ENCODE results near the gene BANP.
"Not testable (repeated sequence)": the region's sequence is repeated elsewhere in the genome, so short reads cannot be mapped to it uniquely, and the experiment has no call there.

BANP gene

GRCh38 chr16:87966685-87967185 lies 15.5 kb downstream of the BANP start:
- no peak for DNase-seq

DNA sequence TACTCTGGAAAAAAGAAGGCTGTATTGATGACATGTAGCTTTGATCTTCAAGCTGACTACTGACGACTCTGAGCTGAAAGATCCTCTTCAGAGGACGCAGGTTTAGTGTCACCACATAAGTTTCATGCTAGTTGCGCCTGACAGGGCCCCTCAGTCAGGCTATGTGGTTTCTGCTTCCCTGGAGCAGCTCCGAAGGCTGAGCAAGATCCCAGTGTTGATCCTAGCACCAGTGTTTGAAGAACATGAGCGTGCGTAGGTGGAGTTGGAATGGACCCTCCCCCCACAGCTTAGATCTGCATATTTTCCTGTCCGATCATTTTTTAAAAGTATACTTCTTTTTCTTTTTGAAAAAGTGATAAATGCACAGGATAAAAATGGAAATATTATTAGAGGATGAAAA lies 17.3 kb downstream of the BANP start:
- DNase-seq: no peak

DNA sequence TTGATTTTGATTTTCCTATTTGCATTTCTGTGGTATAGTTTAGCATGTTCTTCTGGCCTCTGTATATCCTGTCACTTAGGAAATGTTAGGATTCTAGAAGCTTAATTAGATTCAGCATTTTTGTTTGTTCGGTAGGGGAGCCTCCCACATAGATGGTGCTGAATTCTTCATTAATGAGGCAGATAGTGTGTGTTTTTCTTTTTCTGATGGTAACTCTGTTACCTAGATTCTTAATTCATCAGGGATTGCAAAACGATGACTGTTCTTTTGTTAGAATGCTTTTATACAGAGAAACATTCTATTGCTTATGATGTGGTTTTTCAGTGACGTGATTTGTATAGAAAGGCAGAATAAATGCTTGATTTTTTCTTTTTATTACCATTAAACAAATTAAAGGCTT lies 19.0 kb downstream of the BANP start:
- DNase-seq: no peak

GRCh38 chr16:87971933-87972332 lies 20.7 kb downstream of the BANP start:
- DNase-seq: no peak

DNA sequence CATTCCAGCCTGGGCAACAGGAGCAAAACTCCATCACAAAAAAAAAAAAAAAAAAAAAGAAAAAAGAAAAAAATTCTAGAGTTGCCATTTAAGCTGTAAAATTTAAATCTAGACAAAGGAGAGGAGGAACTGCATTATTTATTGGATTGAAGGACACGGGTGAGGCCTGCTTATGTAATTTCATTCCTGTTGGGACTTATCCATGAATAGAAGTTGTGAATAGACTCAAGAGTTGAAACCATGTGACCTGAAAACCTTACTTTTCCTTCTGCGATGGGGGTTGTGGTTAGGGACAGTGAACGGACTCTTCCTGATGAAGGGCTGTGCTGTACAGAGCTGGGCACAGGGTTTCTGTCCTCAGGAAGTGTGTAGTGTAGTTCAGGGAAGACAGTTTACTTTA lies 22.5 kb downstream of the BANP start:
- no peak for DNase-seq

DNA sequence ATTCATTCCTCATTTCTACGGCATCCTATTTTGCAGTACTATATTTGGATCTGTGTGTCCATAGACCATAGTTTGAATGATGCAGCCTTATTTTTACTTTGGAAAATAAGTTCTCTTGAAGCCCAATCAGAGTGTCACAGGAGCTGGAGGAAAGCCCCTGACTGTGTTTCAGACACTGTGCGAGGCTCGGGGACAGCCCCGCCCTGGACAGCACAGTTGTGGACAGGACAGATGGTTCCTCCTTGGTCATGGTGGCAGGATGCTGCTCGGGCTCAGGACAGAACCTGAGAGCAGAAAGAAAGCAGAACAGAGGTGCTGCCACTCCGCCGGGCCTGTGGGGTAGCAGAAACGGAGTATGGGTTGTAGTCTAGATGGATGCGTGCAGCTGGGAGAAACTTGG lies 22.9 kb downstream of the BANP start:
- no peak for DNase-seq

GRCh38 chr16:87976665-87977064 lies 25.4 kb downstream of the BANP start:
- DNase-seq: no peak

GRCh38 chr16:87978127-87978526 lies 26.9 kb downstream of the BANP start:
- no peak for DNase-seq

- no peak for DNase-seq
Measured at GRCh38 chr16:87979352-87979751, 28.1 kb downstream of the BANP start.

- DNase-seq: not testable (repeated sequence)
Measured at GRCh38 chr16:87979911-87980630, 28.8 kb downstream of the BANP start.

DNA sequence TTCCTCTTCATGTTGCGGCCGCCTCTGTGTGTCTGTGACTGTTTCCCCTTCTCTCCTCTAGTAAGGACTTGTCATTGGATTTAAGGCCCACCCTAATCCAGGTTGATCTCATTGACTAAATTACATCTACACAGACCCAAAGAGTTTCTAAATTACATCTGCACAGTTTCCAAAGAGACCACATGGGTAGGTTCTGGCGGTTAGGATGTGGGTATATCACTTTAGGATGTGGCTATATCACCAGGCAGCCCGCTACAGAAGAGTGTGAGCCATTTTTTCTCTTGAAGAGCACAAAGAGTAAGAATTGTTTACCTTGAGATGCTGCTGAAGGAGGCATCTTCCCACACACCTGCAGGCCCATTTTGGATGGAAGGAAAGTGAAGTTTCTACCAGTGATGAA lies 30.1 kb downstream of the BANP start:
- peak; percentile 43 for DNase-seq

GRCh38 chr16:87982581-87983041 lies 31.4 kb downstream of the BANP start:
- no peak for DNase-seq

DNA sequence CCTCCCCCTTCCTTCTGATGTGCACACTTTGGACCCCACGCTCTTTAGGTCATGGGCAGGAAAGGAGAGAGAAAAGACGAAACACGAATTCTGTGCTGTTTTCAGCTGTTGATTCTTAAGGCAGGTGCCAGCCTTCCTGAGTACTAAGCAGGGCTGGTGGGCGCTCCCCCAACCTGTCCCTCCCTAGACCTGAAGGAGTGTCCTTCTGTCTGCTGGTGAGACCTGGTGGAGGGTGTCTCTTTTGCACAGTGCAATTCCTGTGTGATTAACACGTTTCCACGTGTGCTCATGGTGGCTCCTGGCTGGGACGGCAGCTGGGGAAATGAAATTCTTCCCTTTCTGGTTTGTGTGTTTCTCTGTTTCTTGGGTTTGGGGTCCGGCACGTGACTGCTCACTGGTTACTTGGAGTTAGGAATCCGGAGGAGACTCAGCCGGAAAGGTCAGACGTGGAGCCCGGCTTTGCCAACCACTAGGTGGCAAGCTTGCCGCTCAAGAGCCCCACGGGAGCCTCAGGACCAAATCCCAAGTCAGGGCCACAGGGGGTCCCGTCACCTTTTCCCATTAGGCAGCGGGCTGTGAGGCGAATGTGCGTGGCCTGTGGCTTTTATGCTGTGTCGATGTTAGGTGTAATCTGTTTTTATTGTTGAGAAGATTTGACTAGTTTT lies 32.0 kb downstream of the BANP start:
- DNase-seq: not testable (repeated sequence)

DNA sequence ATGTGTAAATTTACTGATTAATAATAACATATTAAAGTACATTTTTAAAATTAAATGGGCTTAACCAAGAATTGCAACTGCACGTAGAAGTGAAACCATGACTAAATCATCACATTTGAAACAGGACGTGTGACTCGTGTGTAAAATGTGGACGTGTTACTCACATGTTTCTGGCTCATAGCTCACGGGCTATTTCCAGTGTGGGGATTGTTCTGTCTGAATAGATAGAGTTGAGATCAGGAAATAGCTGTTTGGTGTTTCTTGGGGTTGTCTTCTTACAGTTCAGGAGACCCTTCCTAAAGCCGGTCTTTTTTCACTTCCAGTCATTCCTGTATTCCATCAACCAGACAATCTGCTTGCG lies 32.5 kb downstream of the BANP start:
- peak; percentile 62 for DNase-seq

DNA sequence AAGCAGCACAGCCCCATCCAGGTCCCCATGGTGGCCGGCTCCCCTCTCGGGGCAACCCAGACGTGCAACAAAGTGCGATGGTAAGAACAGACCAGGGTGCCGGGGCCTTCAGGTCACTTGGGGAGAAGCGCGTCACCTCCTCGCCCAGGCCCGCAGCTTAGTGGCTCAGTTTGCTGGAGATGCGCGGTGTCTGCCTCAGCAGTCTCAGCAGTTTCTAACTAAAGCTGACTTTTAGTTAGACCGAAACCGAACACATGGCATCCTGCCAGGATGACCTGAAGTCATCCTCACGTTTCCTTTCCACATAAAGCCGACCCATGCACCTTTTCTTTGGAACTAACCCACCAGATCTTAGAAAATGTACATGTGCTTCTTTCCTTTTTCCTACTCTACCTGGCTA lies 32.9 kb downstream of the BANP start:
- DNase-seq: peak; percentile 49

GRCh38 chr16:87984632-87985267 lies 33.5 kb downstream of the BANP start:
- no peak for DNase-seq

DNA sequence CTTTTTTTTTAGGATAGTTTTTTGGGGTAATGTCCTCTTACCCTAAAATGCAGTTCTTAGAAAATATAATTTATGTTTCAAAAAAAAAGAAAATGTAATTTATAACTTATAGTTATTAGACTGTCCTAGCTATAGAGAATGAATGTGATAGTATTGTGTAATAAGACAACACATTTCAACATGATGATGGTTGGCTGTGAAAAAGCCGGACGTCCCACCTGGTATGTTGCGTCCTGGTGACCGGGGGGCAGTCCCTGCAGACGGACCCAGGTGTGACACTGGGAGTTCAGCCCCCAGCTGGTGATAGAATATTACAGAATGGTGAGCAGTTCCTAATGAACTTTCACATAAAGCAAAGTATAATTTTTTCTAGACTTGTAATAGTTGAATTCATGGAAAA lies 34.3 kb downstream of the BANP start:
- DNase-seq: not testable (repeated sequence)

DNA sequence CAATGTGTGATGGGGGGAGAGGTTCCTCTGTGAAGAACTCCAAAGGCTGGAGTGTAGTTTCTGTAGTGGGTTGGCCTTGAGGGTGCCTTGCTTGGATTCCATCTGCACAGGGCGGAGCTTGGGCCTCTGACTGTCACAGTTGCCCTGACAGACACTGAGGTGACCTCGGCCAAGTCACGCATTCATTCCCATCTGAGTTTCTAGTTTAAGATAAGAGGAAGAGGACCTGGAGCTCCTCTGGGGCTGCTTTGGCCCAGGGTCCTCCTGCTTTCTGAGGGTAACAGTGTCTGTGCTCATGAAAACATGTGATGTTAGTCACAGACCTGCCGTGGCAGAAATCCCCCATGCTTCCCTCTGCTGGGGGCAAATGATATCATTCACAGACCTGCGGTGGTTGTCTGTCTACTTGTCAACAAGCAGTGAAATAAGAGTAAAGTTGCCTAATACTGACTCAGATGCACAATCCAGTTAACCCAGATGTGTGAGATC lies 35.2 kb downstream of the BANP start:
- DNase-seq: peak; percentile 77

- not testable (repeated sequence) for DNase-seq
Measured at GRCh38 chr16:87988596-87988995, 37.4 kb downstream of the BANP start.

GRCh38 chr16:87990254-87990653 lies 39.0 kb downstream of the BANP start:
- not testable (repeated sequence) for DNase-seq

- not testable (repeated sequence) for DNase-seq
Measured at GRCh38 chr16:87992142-87992541, 40.9 kb downstream of the BANP start.

DNA sequence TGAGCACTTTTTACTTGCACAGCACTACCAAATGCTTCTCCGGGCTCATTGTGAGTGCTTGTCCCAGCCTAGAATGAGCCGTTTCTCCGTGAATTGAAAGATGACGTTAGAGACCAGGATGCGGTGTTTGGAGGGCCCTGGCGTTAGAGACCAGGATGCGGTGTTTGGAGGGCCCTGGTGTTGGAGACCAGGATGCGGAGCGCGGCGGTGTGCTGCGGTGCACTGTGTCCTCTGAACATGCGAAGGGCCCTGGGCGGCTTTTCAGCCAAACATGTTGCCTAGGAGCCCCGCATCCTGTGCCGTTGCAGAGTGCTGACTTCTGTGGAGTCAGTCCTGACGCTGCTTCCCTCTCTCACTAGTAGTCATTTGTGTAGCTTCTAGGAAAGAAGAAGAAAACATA lies 42.7 kb downstream of the BANP start:
- no peak for DNase-seq

- DNase-seq: no peak
Measured at GRCh38 chr16:87995644-87996043, 44.4 kb downstream of the BANP start.
